Measurements from ENCODE around the gene PCLAF.
"Not testable (repeated sequence)": the region's sequence is repeated elsewhere in the genome, so short reads cannot be mapped to it uniquely, and the experiment has no call there.

PCLAF gene, protein sequence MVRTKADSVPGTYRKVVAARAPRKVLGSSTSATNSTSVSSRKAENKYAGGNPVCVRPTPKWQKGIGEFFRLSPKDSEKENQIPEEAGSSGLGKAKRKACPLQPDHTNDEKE

GRCh38 chr15:64381000-64381751 is at the start of gene PCLAF:
PCLAF (minus strand) TSS chr15:64381441; CDS start chr15:64381371, 70 bp downstream.
- peak; percentile 81 to 93 for DNase-seq (ENCODE audit: low read depth in 1 of 2, low spot score in 1 of 2)

GRCh38 chr15:64430000-64430735 is 48.9 kb upstream of the PCLAF start:
- no peak for DNase-seq (ENCODE audit: low read depth in 1 of 2, low spot score in 1 of 2)

DNA sequence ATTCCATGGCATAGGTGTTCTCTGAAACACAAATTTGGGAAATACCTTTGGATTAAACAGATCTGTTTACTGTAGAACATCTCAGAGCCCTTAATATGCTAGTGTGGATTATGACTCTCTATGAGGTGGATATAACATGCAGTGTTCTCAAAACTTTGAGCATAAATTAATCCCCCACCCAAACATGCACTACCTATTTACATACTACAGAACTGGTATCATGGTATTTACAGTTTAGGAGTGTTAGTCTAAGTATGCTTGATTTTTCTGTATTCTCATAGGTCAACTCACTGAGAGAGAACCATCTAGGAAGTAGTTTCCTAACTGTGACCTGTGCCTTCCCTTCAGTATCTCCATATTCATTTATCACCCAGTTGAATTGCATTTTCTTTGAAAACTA is 48.2 kb upstream of the PCLAF start:
- DNase-seq (ENCODE audit: low read depth in 1 of 2, low spot score in 1 of 2), result peak in 1 of 2 donors; percentile 33

GRCh38 chr15:64426845-64427465 is 45.7 kb upstream of the PCLAF start:
- no peak for DNase-seq (ENCODE audit: low read depth in 1 of 2, low spot score in 1 of 2)

DNA sequence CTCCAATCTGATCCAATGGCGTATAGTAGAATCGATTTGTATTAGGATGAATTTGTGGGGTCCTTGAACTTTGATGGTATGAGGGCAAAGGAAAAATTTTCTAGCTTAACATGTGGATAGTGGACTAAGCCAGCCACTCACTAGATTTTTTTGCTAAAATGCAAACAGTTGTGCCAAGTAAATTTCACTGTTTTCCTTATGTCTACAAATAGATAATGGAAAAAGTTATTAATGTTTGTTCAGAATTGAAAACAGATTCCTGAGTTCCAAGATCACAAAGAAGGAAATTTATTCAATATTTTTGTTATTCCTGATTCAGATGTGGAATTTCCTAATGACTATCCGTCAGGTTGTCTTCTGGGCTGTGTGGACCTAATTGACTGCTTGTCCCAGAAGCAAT is 44.0 kb upstream of the PCLAF start:
- no peak for DNase-seq (ENCODE audit: low read depth in 1 of 2, low spot score in 1 of 2)

GRCh38 chr15:64423970-64424369 is 42.7 kb upstream of the PCLAF start:
- no peak for DNase-seq (ENCODE audit: low read depth in 1 of 2, low spot score in 1 of 2)

DNA sequence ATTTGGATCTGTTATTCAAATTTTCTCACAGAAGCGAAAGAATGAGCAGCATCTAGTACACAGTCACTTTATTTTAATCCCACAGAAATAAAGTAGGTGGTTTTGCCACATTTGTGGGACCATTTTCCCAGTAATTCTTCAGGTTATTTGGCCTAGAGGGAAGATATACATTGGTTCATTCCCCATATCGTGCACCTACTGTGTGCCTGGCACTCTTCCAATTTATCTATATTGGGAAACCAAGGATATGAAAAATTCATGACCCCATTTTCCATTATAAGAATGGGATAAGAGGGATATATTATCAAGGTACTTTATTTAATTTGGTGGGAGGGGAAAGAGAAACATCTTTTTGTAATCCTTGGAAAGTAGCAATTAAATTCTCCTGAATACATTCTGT is 41.5 kb upstream of the PCLAF start:
- no peak for DNase-seq (ENCODE audit: low read depth in 1 of 2, low spot score in 1 of 2)

GRCh38 chr15:64412216-64412615 is 31.0 kb upstream of the PCLAF start:
- DNase-seq (ENCODE audit: low read depth in 1 of 2, low spot score in 1 of 2), result no peak

DNA sequence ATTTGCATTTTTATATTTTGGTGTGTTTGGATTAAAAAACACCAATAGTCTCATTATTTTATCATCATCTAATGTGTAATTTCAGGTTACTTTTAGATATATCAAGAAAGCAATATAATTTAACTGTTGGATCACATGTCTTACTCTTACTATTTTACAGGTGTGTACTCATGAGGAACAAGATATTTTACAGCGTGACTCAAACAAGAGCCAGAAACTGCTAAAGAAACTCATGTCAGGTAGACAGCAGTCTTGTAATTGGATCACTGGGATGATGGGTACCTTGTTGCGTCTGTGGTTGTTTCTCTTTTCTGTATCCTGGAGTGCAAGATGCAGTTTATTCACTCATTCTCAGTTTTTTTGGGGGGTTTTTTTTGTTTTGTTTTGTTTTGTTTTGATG is 19.3 kb upstream of the PCLAF start:
- no peak for DNase-seq (ENCODE audit: low read depth in 1 of 2, low spot score in 1 of 2)

GRCh38 chr15:64398575-64398974 is 17.3 kb upstream of the PCLAF start:
- no peak for DNase-seq (ENCODE audit: low read depth in 1 of 2, low spot score in 1 of 2)

- DNase-seq (ENCODE audit: low read depth in 1 of 2, low spot score in 1 of 2), result no peak
Measured at GRCh38 chr15:64396789-64397188, 15.5 kb upstream of the PCLAF start.

GRCh38 chr15:64392471-64392870 is 11.2 kb upstream of the PCLAF start:
- not testable (repeated sequence) for DNase-seq (ENCODE audit: low read depth in 1 of 2, low spot score in 1 of 2)

- DNase-seq (ENCODE audit: low read depth in 1 of 2, low spot score in 1 of 2), result no peak
Measured at GRCh38 chr15:64389036-64389435, 7.8 kb upstream of the PCLAF start.

- peak; percentile 93 to 95 for DNase-seq (ENCODE audit: low read depth in 1 of 2, low spot score in 1 of 2)
Measured at GRCh38 chr15:64387562-64388168, 6.4 kb upstream of the PCLAF start, which contains the start of gene TRIP4. TRIP4 (plus strand) TSS chr15:64387836; CDS start chr15:64387864, 28 bp downstream.

DNA sequence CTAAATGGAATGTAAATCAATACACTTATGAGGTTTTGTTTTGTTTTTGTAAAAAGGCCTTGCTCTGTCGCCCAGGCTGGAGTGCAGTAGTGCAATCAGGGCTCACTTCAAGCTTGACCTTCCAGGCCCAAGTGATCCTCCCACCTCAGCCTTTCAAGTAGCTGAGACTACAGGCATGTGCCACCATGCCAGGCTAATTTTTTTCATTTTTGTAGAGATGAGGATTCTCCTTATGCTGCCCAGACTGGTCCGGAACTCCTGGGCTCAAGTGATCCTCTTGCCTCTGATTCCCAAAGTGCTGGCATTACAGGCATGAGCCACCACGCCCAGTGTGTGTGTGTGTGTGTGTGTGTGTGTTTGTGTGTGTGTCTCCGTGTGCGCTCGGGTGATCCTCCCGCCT is 5.0 kb upstream of the PCLAF start:
- no peak for DNase-seq (ENCODE audit: low read depth in 1 of 2, low spot score in 1 of 2)

DNA sequence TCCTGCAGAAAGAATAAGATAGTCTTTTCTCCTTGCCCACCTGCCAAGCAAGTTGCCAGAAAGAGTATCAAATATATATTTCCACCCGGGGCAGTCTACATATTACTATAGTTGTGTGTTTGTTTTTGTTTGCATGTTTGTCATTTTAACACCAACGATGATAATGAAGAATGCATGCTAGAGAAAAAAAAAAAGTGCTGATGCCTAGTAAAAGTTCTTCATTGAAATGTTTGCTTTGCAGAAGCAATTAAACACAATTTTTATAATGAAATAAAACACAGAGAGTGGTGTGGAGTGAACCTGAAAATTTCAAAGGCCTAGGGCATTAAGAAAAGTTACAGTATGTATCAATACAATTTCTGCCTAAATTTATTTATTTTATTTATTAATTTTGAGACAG is 2.5 kb upstream of the PCLAF start:
- no peak for DNase-seq (ENCODE audit: low read depth in 1 of 2, low spot score in 1 of 2)

- not testable (repeated sequence) for DNase-seq (ENCODE audit: low read depth in 1 of 2, low spot score in 1 of 2)
Measured at GRCh38 chr15:64380130-64380870, 941 bp downstream of the PCLAF start.

DNA sequence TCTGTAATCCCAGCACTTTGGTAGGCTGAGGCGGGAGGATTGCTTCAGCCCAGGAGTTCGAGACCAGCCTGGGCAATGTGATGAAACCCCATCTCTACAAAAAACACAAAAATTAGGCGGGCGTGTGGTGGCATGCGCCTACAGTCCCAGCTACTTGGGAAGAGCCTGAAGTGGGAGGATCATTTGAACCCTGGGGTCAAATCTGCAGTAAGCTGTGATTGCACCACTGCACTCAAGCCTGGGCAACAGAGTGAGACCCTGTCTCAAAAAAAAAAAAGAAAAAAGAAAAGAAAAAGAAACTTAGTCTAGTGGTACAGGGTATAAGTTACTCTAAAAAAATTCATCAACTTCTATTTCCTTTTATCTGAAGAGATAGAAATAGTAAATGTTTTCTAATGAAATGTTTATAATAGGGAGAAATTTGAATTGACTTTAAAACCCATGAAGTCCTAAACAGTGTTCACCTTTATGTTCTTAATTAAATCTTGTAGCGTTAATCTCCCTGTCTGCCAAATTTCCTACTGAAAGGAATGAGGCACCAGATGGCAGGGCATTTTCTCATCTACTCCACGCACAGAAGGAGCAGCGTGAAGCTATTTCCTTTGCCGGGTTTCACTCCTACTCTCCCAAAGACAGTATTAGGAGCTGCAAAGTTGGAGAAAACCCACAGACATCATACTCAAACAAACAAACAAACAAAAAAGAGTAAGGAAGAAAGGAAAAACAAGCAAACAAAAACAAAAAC is 1.9 kb downstream of the PCLAF start:
- DNase-seq (ENCODE audit: low read depth in 1 of 2, low spot score in 1 of 2), result no peak

DNA sequence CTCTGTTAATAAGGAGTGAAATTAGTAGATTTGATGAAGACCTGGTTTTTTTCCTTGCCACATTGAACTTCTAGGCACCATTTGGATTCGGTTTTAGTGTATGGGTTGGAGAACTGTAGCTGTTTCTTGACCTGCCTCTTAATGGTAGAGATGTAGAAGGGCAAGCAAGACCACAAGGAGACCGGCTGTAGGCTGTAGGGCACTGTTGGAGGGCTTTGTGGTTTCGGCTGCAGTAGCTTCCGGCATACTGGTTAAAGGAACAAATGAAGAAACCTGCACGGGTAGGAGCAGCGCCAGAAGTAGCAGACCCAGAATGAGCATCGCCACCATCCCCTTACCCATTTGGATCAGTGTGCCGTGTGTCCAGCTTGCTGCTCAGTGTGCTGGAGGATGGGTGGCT is 7.9 kb downstream of the PCLAF start:
- DNase-seq (ENCODE audit: low read depth in 1 of 2, low spot score in 1 of 2), result no peak

DNA sequence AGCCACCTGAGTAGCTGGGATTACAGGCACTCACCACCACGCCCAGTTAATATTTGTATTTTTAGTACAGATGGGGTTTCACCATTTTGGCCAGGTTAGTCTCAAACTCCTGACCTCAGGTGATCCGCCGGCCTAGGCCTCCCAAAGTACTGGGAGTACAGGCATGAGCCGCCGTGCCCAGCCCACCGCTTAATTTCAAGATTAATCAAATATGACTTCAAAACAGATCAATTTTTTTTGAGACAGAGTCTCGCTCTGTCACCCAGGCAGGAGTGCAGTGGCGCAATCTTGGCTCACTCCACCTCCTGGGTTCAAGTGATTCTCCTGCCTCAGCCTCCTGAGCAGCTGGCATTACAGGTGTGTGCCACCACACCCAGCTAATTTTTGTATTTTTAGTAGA is 9.9 kb downstream of the PCLAF start:
- DNase-seq (ENCODE audit: low read depth in 1 of 2, low spot score in 1 of 2), result not testable (repeated sequence)
